Measurements from ENCODE around the gene BRICD5.
"Not testable (repeated sequence)": the region's sequence is repeated elsewhere in the genome, so short reads cannot be mapped to it uniquely, and the experiment has no call there.

Gene BRICD5

GRCh38 chr16:2204416-2205103, 6.1 kb downstream of the BRICD5 start:
- Histone ChIP-seq H3K9me3 (ENCODE audit: control insufficient read depth, low read depth, low read length) (no peaks in the 10 kb centered on the region), H3K27ac (ENCODE audit: low read length) (no peak overlapping the region), H3K36me3 (ENCODE audit: control insufficient read depth, low read depth, low read length) (peaks cover 24% of the 10 kb centered on the region), H3K27me3 (ENCODE audit: control insufficient read depth, insufficient read depth, low read length) (peaks cover 4% of the 10 kb centered on the region), H3K4me1 (ENCODE audit: control insufficient read depth, low read depth, low read length) (no peaks in the 10 kb centered on the region), H3K9ac (ENCODE audit: low read length) (peak overlapping the region; percentile 75), H3K4me3 (ENCODE audit: low read length) (peak overlapping the region; percentile 96)

GRCh38 chr16:2203119-2203688, 7.5 kb downstream of the BRICD5 start:
- not testable (repeated sequence) for H3K9me3 ChIP-seq (ENCODE audit: control insufficient read depth, low read depth, low read length); H3K27ac ChIP-seq (ENCODE audit: low read length); H3K9ac ChIP-seq (ENCODE audit: low read length); H3K4me3 ChIP-seq (ENCODE audit: low read length); H3K4me1 ChIP-seq (ENCODE audit: control insufficient read depth, low read depth, low read length)
- Histone ChIP-seq H3K27me3 (ENCODE audit: control insufficient read depth, insufficient read depth, low read length) (peaks cover 17% of the 10 kb centered on the region), H3K36me3 (ENCODE audit: control insufficient read depth, low read depth, low read length) (peaks cover 11% of the 10 kb centered on the region)

GRCh38 chr16:2200313-2200712, 10.3 kb downstream of the BRICD5 start:
- Histone ChIP-seq H3K27ac (ENCODE audit: low read length) (no peak overlapping the region), H3K9me3 (ENCODE audit: control insufficient read depth, low read depth, low read length) (no peaks in the 10 kb centered on the region), H3K9ac (ENCODE audit: low read length) (no peak overlapping the region), H3K27me3 (ENCODE audit: control insufficient read depth, insufficient read depth, low read length) (peaks cover 37% of the 10 kb centered on the region), H3K4me3 (ENCODE audit: low read length) (no peak overlapping the region), H3K4me1 (ENCODE audit: control insufficient read depth, low read depth, low read length) (peaks cover 2% of the 10 kb centered on the region), H3K36me3 (ENCODE audit: control insufficient read depth, low read depth, low read length) (no peaks in the 10 kb centered on the region)

GRCh38 chr16:2199621-2200139, 11.0 kb downstream of the BRICD5 start:
- Histone ChIP-seq H3K27me3 (ENCODE audit: control insufficient read depth, insufficient read depth, low read length) (peaks cover 42% of the 10 kb centered on the region), H3K36me3 (ENCODE audit: control insufficient read depth, low read depth, low read length) (no peaks in the 10 kb centered on the region), H3K4me3 (ENCODE audit: low read length) (no peak overlapping the region), H3K9me3 (ENCODE audit: control insufficient read depth, low read depth, low read length) (no peaks in the 10 kb centered on the region), H3K27ac (ENCODE audit: low read length) (no peak overlapping the region), H3K9ac (ENCODE audit: low read length) (no peak overlapping the region), H3K4me1 (ENCODE audit: control insufficient read depth, low read depth, low read length) (peaks cover 2% of the 10 kb centered on the region)

GRCh38 chr16:2199095-2199494, 11.6 kb downstream of the BRICD5 start:
- peaks cover 2% of the 10 kb centered on the region for H3K4me1 ChIP-seq (ENCODE audit: control insufficient read depth, low read depth, low read length)
- H3K27me3 ChIP-seq (ENCODE audit: control insufficient read depth, insufficient read depth, low read length): peaks cover 42% of the 10 kb centered on the region
- no peaks in the 10 kb centered on the region for H3K36me3 ChIP-seq (ENCODE audit: control insufficient read depth, low read depth, low read length)
- H3K9me3 ChIP-seq (ENCODE audit: control insufficient read depth, low read depth, low read length): no peaks in the 10 kb centered on the region
- H3K27ac ChIP-seq (ENCODE audit: low read length): no peak overlapping the region
- H3K4me3 ChIP-seq (ENCODE audit: low read length): no peak overlapping the region
- H3K9ac ChIP-seq (ENCODE audit: low read length): no peak overlapping the region

- no peak overlapping the region for H3K9ac ChIP-seq (ENCODE audit: low read length)
Measured at GRCh38 chr16:2198283-2198682, 12.4 kb downstream of the BRICD5 start.

GRCh38 chr16:2197765-2198164, 12.9 kb downstream of the BRICD5 start:
- Histone ChIP-seq H3K36me3 (ENCODE audit: control insufficient read depth, low read depth, low read length) (no peaks in the 10 kb centered on the region), H3K27me3 (ENCODE audit: control insufficient read depth, insufficient read depth, low read length) (peaks cover 42% of the 10 kb centered on the region), H3K9me3 (ENCODE audit: control insufficient read depth, low read depth, low read length) (no peaks in the 10 kb centered on the region), H3K27ac (ENCODE audit: low read length) (no peak overlapping the region), H3K4me1 (ENCODE audit: control insufficient read depth, low read depth, low read length) (peaks cover 2% of the 10 kb centered on the region), H3K9ac (ENCODE audit: low read length) (no peak overlapping the region), H3K4me3 (ENCODE audit: low read length) (no peak overlapping the region)

More at GRCh38 chr16:2198283-2198682, 12.4 kb downstream of the BRICD5 start:
- Histone ChIP-seq H3K4me1 (ENCODE audit: control insufficient read depth, low read depth, low read length) (peaks cover 2% of the 10 kb centered on the region), H3K4me3 (ENCODE audit: low read length) (no peak overlapping the region), H3K27me3 (ENCODE audit: control insufficient read depth, insufficient read depth, low read length) (peaks cover 42% of the 10 kb centered on the region), H3K36me3 (ENCODE audit: control insufficient read depth, low read depth, low read length) (no peaks in the 10 kb centered on the region), H3K9me3 (ENCODE audit: control insufficient read depth, low read depth, low read length) (no peaks in the 10 kb centered on the region), H3K27ac (ENCODE audit: low read length) (no peak overlapping the region)

GRCh38 chr16:2196981-2197511, 13.6 kb downstream of the BRICD5 start:
- Histone ChIP-seq H3K4me3 (ENCODE audit: low read length) (peak overlapping the region; percentile 30), H3K4me1 (ENCODE audit: control insufficient read depth, low read depth, low read length) (peaks cover 2% of the 10 kb centered on the region), H3K9ac (ENCODE audit: low read length) (no peak overlapping the region), H3K36me3 (ENCODE audit: control insufficient read depth, low read depth, low read length) (no peaks in the 10 kb centered on the region), H3K27me3 (ENCODE audit: control insufficient read depth, insufficient read depth, low read length) (peaks cover 42% of the 10 kb centered on the region), H3K9me3 (ENCODE audit: control insufficient read depth, low read depth, low read length) (no peaks in the 10 kb centered on the region), H3K27ac (ENCODE audit: low read length) (no peak overlapping the region)

GRCh38 chr16:2196162-2196980, 14.3 kb downstream of the BRICD5 start, which contains the start of gene CASKIN1:
CASKIN1 (minus strand) TSS chr16:2196605; CDS start chr16:2196432, 173 bp downstream.
- Histone ChIP-seq H3K4me1 (ENCODE audit: control insufficient read depth, low read depth, low read length) (peaks cover 2% of the 10 kb centered on the region), H3K27me3 (ENCODE audit: control insufficient read depth, insufficient read depth, low read length) (peaks cover 42% of the 10 kb centered on the region), H3K4me3 (ENCODE audit: low read length) (peak within 1 kb of the TSS; percentile 58), H3K9me3 (ENCODE audit: control insufficient read depth, low read depth, low read length) (no peaks in the 10 kb centered on the region), H3K9ac (ENCODE audit: low read length) (no peak within 1 kb of the TSS), H3K27ac (ENCODE audit: low read length) (no peak within 1 kb of the TSS), H3K36me3 (ENCODE audit: control insufficient read depth, low read depth, low read length) (no peaks in the 10 kb centered on the region)

- no peaks in the 10 kb centered on the region for H3K9me3 ChIP-seq (ENCODE audit: control insufficient read depth, low read depth, low read length)
- no peak overlapping the region for H3K27ac ChIP-seq (ENCODE audit: low read length)
- H3K4me1 ChIP-seq (ENCODE audit: control insufficient read depth, low read depth, low read length): peaks cover 2% of the 10 kb centered on the region
- H3K36me3 ChIP-seq (ENCODE audit: control insufficient read depth, low read depth, low read length): no peaks in the 10 kb centered on the region
- H3K27me3 ChIP-seq (ENCODE audit: control insufficient read depth, insufficient read depth, low read length): peaks cover 42% of the 10 kb centered on the region
- peak overlapping the region; percentile 58 for H3K4me3 ChIP-seq (ENCODE audit: low read length)
- no peak overlapping the region for H3K9ac ChIP-seq (ENCODE audit: low read length)
Measured at GRCh38 chr16:2195322-2196161, 15.1 kb downstream of the BRICD5 start.

Measured in iPS-18a (cell line).